Left lung (tissue), 10 donors: ENCODE measurements around the gene POU3F2. TPM values are rescaled to one million over a fixed set of nuclear protein-coding genes. Genes with fewer than 3 reads are reported as not detected.
A peak's percentile ranks its signal among the peaks of the same experiment; 100 is the strongest.

Source experiments
- ATAC-seq: fragments of 200-7000 bp; cut with Tn5 transposase; one replicate; pipeline ENCODE4 v1.9.1; 2020; ENCODE audit warnings: moderate library complexity
- DNase-seq, 4 donors: peaks; one replicate each; pipeline ENCODE4 v3.0.0-alpha.2; 2013 to 2020
- H3K27ac ChIP-seq, 2 donors: fragments of 200-600 bp; sonication (generic) in 1 of 2; one replicate each; pipeline versions ENCODE4 v1.5.0 to v1.8.0; 2020 to 2021
- H3K27me3 ChIP-seq, 2 donors: fragments of 200-600 bp; sonication (generic) in 1 of 2; one replicate each; pipeline versions ENCODE4 v1.5.0 to v1.8.0; 2020 to 2021
- H3K36me3 ChIP-seq, 2 donors: fragments of 200-600 bp; sonication (generic) in 1 of 2; one replicate each; pipeline versions ENCODE4 v1.5.0 to v1.8.0; 2020 to 2021
- H3K4me1 ChIP-seq, 2 donors: fragments of 200-600 bp; one replicate each; pipeline ENCODE4 v1.8.0; 2021
- H3K4me3 ChIP-seq, 2 donors: fragments of 200-600 bp; sonication (generic) in 1 of 2; one replicate each; pipeline versions ENCODE4 v1.5.0 to v1.8.0; 2020 to 2021; ENCODE audit warnings: mild to moderate bottlenecking in 1 of 2
- H3K9me3 ChIP-seq, 2 donors: fragments of 200-600 bp; sonication (generic) in 1 of 2; one replicate each; pipeline versions ENCODE4 v1.5.0 to v1.8.0; 2020 to 2021
- CTCF ChIP-seq, 2 donors: fragments of 200-600 bp; sonication (generic) in 1 of 2; IDR thresholded peaks; one replicate each; pipeline versions ENCODE4 v1.5.0 to v1.8.0; 2021; ENCODE audit warnings: antibody characterized with exemption in 2 of 2
- intact Hi-C, 2 donors: fragments of 100-400 bp; cut with DNase I; formaldehyde crosslinking; loops; one replicate each; pipeline versions ENCODE4 v1.11.2 to v1.14.2; 2022
- polyA plus RNA-seq, 6 donors: library from polyadenylated mRNA; unstranded; fragments of 120-200 nt; gene quantifications; one replicate each; pipeline ENCODE4 v1.2.1, GENCODE V29; 2013; ENCODE audit not compliant: insufficient read length in 6 of 6
- total RNA-seq, 2 donors: library from RNA; stranded (reverse); fragmentation: NEBNext Ultra II Directional; extraction: Animal tissue kit (Norgen Biotek cat#: 25700); gene quantifications; one replicate each; pipeline ENCODE4 v1.2.1, GENCODE V29; 2021
- donor health status: DM: no; HTN: yes; CAD: no.
- donor health status: DM: no; HTN: no; CAD: no.

POU3F2 gene
- total and polyA plus RNA-seq, 8 donors: 0.03 to 0.10 (median 0.07) TPM; not detected in 4

GRCh38 chr6:98877250-98877649 lies 42.9 kb downstream of the POU3F2 start:
- Histone ChIP-seq H3K27ac (no peak overlapping the region), H3K9me3 (no peaks in the 10 kb centered on the region), H3K4me1 (no peaks in the 10 kb centered on the region), H3K36me3 (peaks cover 0 to 39% of the 10 kb centered on the region in 2 donors), H3K27me3 (no peaks in the 10 kb centered on the region), H3K4me3 (no peak overlapping the region)
- no peak for TF ChIP-seq CTCF (IDR thresholded peaks at IDR 0.05)
- intact Hi-C loops: no loop called here
- ATAC-seq: no peak
- peak in 1 of 4 donors; percentile 8 for DNase-seq

GRCh38 chr6:98880486-98880885 lies 46.1 kb downstream of the POU3F2 start:
- no peak for ATAC-seq
- DNase-seq: no peak
- H3K27ac ChIP-seq: no peak overlapping the region
- no peak for TF ChIP-seq CTCF (IDR thresholded peaks at IDR 0.05)
- H3K9me3 ChIP-seq: no peaks in the 10 kb centered on the region
- intact Hi-C loops: no loop called here
- peaks cover 0 to 28% of the 10 kb centered on the region in 2 donors for H3K36me3 ChIP-seq
- H3K4me3 ChIP-seq: no peak overlapping the region
- no peaks in the 10 kb centered on the region for H3K4me1 ChIP-seq
- H3K27me3 ChIP-seq: no peaks in the 10 kb centered on the region

- intact Hi-C loops: no loop called here
- Histone ChIP-seq H3K4me1 (no peaks in the 10 kb centered on the region), H3K9me3 (no peaks in the 10 kb centered on the region), H3K36me3 (peaks cover 0 to 16% of the 10 kb centered on the region in 2 donors), H3K27ac (no peak overlapping the region), H3K4me3 (no peak overlapping the region), H3K27me3 (no peaks in the 10 kb centered on the region)
- no peak for ATAC-seq
- no peak for TF ChIP-seq CTCF (IDR thresholded peaks at IDR 0.05)
- no peak for DNase-seq
Measured at GRCh38 chr6:98885330-98885729, 51.0 kb downstream of the POU3F2 start.

- Histone ChIP-seq H3K4me3 (no peak overlapping the region), H3K27me3 (no peaks in the 10 kb centered on the region), H3K27ac (no peak overlapping the region), H3K9me3 (no peaks in the 10 kb centered on the region), H3K36me3 (peaks cover 0 to 25% of the 10 kb centered on the region in 2 donors), H3K4me1 (no peaks in the 10 kb centered on the region)
- ATAC-seq (no peak), DNase-seq (no peak)
- TF ChIP-seq CTCF (IDR thresholded peaks at IDR 0.05): no peak
- intact Hi-C loops: no loop called here
Measured at GRCh38 chr6:98887650-98888049, 53.3 kb downstream of the POU3F2 start.

Other genes starting within 250 kb of the POU3F2 start
- 10 to 100 TPM; 20.5 to 20.7 TPM for gene FBXL4, start 113.4 kb downstream of the POU3F2 start, total RNA-seq
- 10 to 100 TPM; 18.7 to 24.4 (median 22.5) TPM for gene FBXL4, start 113.4 kb downstream of the POU3F2 start, polyA plus RNA-seq